ENCODE results near the gene MLXIPL.

DNA sequence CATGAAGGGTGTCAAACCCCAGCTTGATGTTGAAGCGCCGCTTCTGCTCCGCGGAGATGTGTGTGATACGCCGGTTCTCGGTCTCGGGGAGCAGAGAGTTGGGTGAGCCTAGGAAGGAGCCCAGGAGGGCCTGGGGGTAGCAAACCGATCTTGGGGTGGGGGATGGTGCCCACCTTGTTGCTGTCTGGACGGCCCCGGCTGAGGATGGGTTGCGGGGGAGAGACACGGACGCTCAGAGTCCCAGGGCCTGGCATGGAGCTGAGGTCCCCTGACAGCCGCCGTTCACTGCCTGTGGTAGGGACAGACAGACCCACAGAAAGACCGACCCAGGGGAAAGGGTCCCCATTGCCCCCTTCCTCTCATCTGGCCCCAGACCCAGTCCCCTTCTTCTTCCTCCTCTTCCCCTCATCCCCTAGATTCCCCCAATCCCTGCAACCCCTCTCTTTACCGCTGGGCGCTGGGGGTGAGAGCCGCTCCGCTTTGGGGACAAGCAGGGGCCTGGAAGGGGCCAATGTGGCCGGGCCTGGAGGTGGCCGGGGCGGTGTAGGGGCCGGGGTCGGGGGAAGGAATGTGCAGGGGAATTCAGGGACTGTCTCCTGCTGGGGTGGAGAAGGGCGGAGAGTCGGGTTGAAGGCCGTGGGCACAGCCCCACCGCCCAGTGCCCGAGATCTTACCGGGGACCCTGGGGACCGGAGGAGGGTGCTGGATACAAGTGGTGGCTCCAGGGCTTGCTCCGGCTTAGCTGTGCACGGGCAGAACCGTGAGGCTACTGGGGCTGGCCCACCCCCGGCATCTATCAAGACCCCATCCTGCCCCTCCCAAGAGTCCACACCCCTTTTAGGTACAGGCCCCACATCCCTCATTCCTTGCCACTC, 27.9 kb downstream of the MLXIPL start:
- TF ChIP-seq CTCF (IDR thresholded peaks at IDR 0.05) (no peak), POLR2AphosphoS5 (IDR thresholded peaks at IDR 0.05) (no peak), POLR2A (IDR thresholded peaks at IDR 0.05) (no peak)
